ENCODE measurements around the gene PTPRN2.

DNA sequence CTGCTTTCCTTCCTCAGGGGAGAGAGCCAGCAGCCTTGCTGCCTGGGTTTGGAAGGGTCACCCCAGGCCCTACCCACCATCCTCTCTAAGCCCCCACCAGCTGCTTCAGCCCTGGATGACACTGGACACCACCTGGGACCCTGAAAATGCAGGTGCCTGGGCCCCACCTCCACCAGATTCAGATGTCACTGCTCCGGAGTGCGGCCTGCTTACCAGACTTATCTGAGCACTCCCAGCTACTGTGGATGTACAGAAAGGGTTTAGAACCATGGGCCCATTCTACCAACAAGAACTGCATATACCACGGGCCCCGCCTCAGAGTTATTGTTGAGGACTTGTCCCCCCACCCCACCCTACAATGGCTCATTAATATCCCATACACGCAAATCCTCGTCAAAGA, 172.3 kb downstream of the PTPRN2 start:
- TF ChIP-seq, protein P1, sequence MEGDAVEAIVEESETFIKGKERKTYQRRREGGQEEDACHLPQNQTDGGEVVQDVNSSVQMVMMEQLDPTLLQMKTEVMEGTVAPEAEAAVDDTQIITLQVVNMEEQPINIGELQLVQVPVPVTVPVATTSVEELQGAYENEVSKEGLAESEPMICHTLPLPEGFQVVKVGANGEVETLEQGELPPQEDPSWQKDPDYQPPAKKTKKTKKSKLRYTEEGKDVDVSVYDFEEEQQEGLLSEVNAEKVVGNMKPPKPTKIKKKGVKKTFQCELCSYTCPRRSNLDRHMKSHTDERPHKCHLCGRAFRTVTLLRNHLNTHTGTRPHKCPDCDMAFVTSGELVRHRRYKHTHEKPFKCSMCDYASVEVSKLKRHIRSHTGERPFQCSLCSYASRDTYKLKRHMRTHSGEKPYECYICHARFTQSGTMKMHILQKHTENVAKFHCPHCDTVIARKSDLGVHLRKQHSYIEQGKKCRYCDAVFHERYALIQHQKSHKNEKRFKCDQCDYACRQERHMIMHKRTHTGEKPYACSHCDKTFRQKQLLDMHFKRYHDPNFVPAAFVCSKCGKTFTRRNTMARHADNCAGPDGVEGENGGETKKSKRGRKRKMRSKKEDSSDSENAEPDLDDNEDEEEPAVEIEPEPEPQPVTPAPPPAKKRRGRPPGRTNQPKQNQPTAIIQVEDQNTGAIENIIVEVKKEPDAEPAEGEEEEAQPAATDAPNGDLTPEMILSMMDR (CRISPR knock-in tag; IDR thresholded peaks at IDR 0.05), result no peak
- no peak for TF ChIP-seq RAD21 (CRISPR knock-in tag; IDR thresholded peaks at IDR 0.05)
- no peak for TF ChIP-seq PTBP1 (IDR thresholded peaks at IDR 0.05; ENCODE audit: low read depth, low read length, poor library complexity, severe bottlenecking)
- TF ChIP-seq EZH2 (conservative IDR thresholded peaks at IDR 0.05; ENCODE audit: low read depth, low read length), result no peak
- TF ChIP-seq CREM (IDR thresholded peaks at IDR 0.05), result no peak
- no peak for TF ChIP-seq CREM (CRISPR knock-in tag; IDR thresholded peaks at IDR 0.05)
- no peak for TF ChIP-seq CCAR2 (optimal IDR thresholded peaks at IDR 0.05; ENCODE audit: low read depth, low read length)
- no peak for TF ChIP-seq RXRA (CRISPR knock-in tag; IDR thresholded peaks at IDR 0.05)
- TF ChIP-seq, protein P2, sequence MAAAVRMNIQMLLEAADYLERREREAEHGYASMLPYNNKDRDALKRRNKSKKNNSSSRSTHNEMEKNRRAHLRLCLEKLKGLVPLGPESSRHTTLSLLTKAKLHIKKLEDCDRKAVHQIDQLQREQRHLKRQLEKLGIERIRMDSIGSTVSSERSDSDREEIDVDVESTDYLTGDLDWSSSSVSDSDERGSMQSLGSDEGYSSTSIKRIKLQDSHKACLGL (CRISPR knock-in tag; IDR thresholded peaks at IDR 0.05), result no peak
- TF ChIP-seq, protein P3, sequence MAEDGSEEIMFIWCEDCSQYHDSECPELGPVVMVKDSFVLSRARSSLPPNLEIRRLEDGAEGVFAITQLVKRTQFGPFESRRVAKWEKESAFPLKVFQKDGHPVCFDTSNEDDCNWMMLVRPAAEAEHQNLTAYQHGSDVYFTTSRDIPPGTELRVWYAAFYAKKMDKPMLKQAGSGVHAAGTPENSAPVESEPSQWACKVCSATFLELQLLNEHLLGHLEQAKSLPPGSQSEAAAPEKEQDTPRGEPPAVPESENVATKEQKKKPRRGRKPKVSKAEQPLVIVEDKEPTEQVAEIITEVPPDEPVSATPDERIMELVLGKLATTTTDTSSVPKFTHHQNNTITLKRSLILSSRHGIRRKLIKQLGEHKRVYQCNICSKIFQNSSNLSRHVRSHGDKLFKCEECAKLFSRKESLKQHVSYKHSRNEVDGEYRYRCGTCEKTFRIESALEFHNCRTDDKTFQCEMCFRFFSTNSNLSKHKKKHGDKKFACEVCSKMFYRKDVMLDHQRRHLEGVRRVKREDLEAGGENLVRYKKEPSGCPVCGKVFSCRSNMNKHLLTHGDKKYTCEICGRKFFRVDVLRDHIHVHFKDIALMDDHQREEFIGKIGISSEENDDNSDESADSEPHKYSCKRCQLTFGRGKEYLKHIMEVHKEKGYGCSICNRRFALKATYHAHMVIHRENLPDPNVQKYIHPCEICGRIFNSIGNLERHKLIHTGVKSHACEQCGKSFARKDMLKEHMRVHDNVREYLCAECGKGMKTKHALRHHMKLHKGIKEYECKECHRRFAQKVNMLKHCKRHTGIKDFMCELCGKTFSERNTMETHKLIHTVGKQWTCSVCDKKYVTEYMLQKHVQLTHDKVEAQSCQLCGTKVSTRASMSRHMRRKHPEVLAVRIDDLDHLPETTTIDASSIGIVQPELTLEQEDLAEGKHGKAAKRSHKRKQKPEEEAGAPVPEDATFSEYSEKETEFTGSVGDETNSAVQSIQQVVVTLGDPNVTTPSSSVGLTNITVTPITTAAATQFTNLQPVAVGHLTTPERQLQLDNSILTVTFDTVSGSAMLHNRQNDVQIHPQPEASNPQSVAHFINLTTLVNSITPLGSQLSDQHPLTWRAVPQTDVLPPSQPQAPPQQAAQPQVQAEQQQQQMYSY (CRISPR knock-in tag; IDR thresholded peaks at IDR 0.05), result no peak
- no peak for TF ChIP-seq MEIS1 (CRISPR knock-in tag; IDR thresholded peaks at IDR 0.05; ENCODE audit: borderline replicate concordance)
- TF ChIP-seq GATAD2A (CRISPR knock-in tag; IDR thresholded peaks at IDR 0.05), result no peak
- TF ChIP-seq SALL1 (CRISPR knock-in tag; IDR thresholded peaks at IDR 0.05), result no peak
- TF ChIP-seq YY1 (IDR thresholded peaks at IDR 0.05; ENCODE audit: insufficient read depth, insufficient replicate concordance, low read depth, low read length), result no peak
- no peak for TF ChIP-seq ZNF354B (CRISPR knock-in tag; IDR thresholded peaks at IDR 0.05)
